Ovary (tissue), 9 donors: ENCODE results near the gene CDH22. TPM values are rescaled to one million over a fixed set of nuclear protein-coding genes. Genes with fewer than 3 reads are reported as not detected.

Source experiments
- DNase-seq, 5 donors: peaks; one replicate each; pipeline ENCODE4 v3.0.0-alpha.2; 2019 to 2020
- H3K27ac ChIP-seq, 2 donors: fragments of 200-600 bp; one replicate each; pipeline versions ENCODE4 v1.5.1 to v1.8.0; 2019 to 2022
- H3K27me3 ChIP-seq: fragments of 200-600 bp; one replicate; pipeline ENCODE4 v1.8.0; 2022
- H3K36me3 ChIP-seq: fragments of 200-600 bp; sonication (generic); one replicate; pipeline ENCODE4 v1.5.1; 2019
- H3K4me1 ChIP-seq: one replicate; pipeline ENCODE4 v1.8.1; 2013; ENCODE audit warnings: mild to moderate bottlenecking, moderate library complexity; ENCODE audit not compliant: insufficient read depth
- H3K4me3 ChIP-seq: fragments of 200-600 bp; sonication (generic); one replicate; pipeline ENCODE4 v1.5.1; 2017
- H3K9me3 ChIP-seq, 2 donors: fragments of 200-600 bp in 1 of 2; sonication (generic) in 1 of 2; one replicate each; pipeline versions ENCODE4 v1.5.1 to v1.8.1; 2013 to 2019; ENCODE audit warnings: mild to moderate bottlenecking in 1 of 2, moderate library complexity in 1 of 2
- CTCF ChIP-seq, 3 donors: fragments of 450-650 bp in 2 of 3; fragments of 200-600 bp in 1 of 3; IDR thresholded peaks; one replicate each; pipeline versions ENCODE4 v1.5.1 to v1.8.0; 2016 to 2022; ENCODE audit warnings: antibody characterized with exemption in 3 of 3, mild to moderate bottlenecking in 1 of 3
- EP300 ChIP-seq: sonication (generic); formaldehyde crosslinking; IDR thresholded peaks from one replicate; pipeline ENCODE4 v1.6.1; 2017; ENCODE audit warnings: antibody characterized with exemption
- POLR2A ChIP-seq: fragments of 450-650 bp; IDR thresholded peaks from one replicate; pipeline ENCODE4 v1.6.1; 2017; ENCODE audit warnings: antibody characterized with exemption, mild to moderate bottlenecking, moderate library complexity
- WGBS, 3 donors: extraction: QIAGEN DNeasy Blood & Tissue Kit in 1 of 3; methylation state at CpG; one replicate each; pipeline versions ENCODE4 v1.1.5 to v1.1.7; 2013 to 2017; 5-methylcytosine and 5-hydroxymethylcytosine counted together
- intact Hi-C, 4 donors: fragments of 100-400 bp; cut with DNase I; formaldehyde crosslinking; loops; one replicate each; pipeline versions ENCODE4 v1.11.0 to v1.15.1; 2022 to 2023
- polyA plus RNA-seq, 2 donors: library from polyadenylated mRNA; stranded (reverse); fragments of 200-250 nt in 1 of 2; fragments of 350-450 nt in 1 of 2; fragmentation: Illumina TruSeq in 1 of 2; extraction: RNeasy Lipid Tissue Mini Kit (QIAGEN cat#74804) in 1 of 2; gene quantifications; one replicate each; pipeline ENCODE4 v1.2.3, GENCODE V29; 2013 to 2014
- total RNA-seq, 7 donors: library from RNA; depleted of rRNA in 2 of 7; stranded (reverse); fragments of >200 nt in 2 of 7; fragmentation: NEBNext Ultra II Directional in 3 of 7; extraction: Animal tissue kit (Norgen Biotek cat#: 25700) in 3 of 7; gene quantifications; one replicate each; pipeline versions ENCODE4 v1.1.0 to v1.2.4, GENCODE V29; 2016 to 2023
- donor health status: DM: no; HTN: no; CAD: no; lungs with moderate emphysema.
- donor health status: DM: no; HTN: no; CAD: no.
- donor health status: Bipolar disorder and iron deficiency.
- donor health status: DM: yes; HTN: yes; CAD: no.
- donor health status: DM: no; HTN: no; CAD: no.
- donor health status: DM: yes; HTN: yes; CAD: no.

CDH22 gene
- total and polyA plus RNA-seq, 9 donors: 0.10 to 1.5 (median 0.36) TPM

GRCh38 chr20:46304852-46305251 lies 3.4 kb downstream of the CDH22 start:
- H3K4me1 ChIP-seq: no peaks in the 10 kb centered on the region
- H3K4me3 ChIP-seq: no peak overlapping the region
- 56 to 68% (median 58%) methylated on average over 3 of the region's 3 CpGs for WGBS, 3 donors
- H3K27me3 ChIP-seq: no peaks in the 10 kb centered on the region
- no peak for DNase-seq
- intact Hi-C loops: loop anchor here in 3 of 4 donors (5.0 to 10.0 kb wide), 3 partner anchors 163 to 173 kb away; no protein-coding TSS in a partner anchor
- H3K27ac ChIP-seq: no peak overlapping the region
- no peaks in the 10 kb centered on the region for H3K9me3 ChIP-seq
- H3K36me3 ChIP-seq: no peaks in the 10 kb centered on the region
- TF ChIP-seq POLR2A (no peak), EP300 (no peak), CTCF (IDR thresholded peaks at IDR 0.05) (no peak)

GRCh38 chr20:46304361-46304760 lies 3.9 kb downstream of the CDH22 start:
- Histone ChIP-seq H3K9me3 (no peaks in the 10 kb centered on the region), H3K4me3 (no peak overlapping the region), H3K27ac (no peak overlapping the region), H3K4me1 (no peaks in the 10 kb centered on the region), H3K27me3 (no peaks in the 10 kb centered on the region), H3K36me3 (no peaks in the 10 kb centered on the region)
- no peak for DNase-seq
- intact Hi-C loops: loop anchor here in 1 of 4 donors (10.0 kb wide), 1 partner anchor 170 kb away; no protein-coding TSS in a partner anchor
- 74 to 85% (median 77%) methylated on average over 4 of the region's 4 CpGs for WGBS, 3 donors
- no peak for TF ChIP-seq CTCF (IDR thresholded peaks at IDR 0.05)
- TF ChIP-seq EP300: no peak
- no peak for TF ChIP-seq POLR2A

- intact Hi-C loops: loop anchor here in 1 of 4 donors (10.0 kb wide), 1 partner anchor 169 kb away; no protein-coding TSS in a partner anchor
Measured at GRCh38 chr20:46303176-46303956, 4.9 kb downstream of the CDH22 start.

GRCh38 chr20:46302106-46302505 lies 6.2 kb downstream of the CDH22 start:
- intact Hi-C loops: loop anchor here in 1 of 4 donors (10.0 kb wide), 1 partner anchor 167 kb away; no protein-coding TSS in a partner anchor
- H3K36me3 ChIP-seq: no peaks in the 10 kb centered on the region
- H3K4me1 ChIP-seq: no peaks in the 10 kb centered on the region
- WGBS, 3 donors: 79 to 88% (median 86%) methylated on average over 5 of the region's 5 CpGs
- no peak overlapping the region for H3K4me3 ChIP-seq
- DNase-seq: no peak
- H3K27me3 ChIP-seq: no peaks in the 10 kb centered on the region
- no peak overlapping the region for H3K27ac ChIP-seq
- no peaks in the 10 kb centered on the region for H3K9me3 ChIP-seq
- no peak for TF ChIP-seq EP300
- no peak for TF ChIP-seq POLR2A
- TF ChIP-seq CTCF (IDR thresholded peaks at IDR 0.05): no peak

More at GRCh38 chr20:46303176-46303956, 4.9 kb downstream of the CDH22 start:
- Histone ChIP-seq H3K4me3 (no peak overlapping the region), H3K4me1 (no peaks in the 10 kb centered on the region), H3K36me3 (no peaks in the 10 kb centered on the region), H3K27ac (no peak overlapping the region), H3K27me3 (no peaks in the 10 kb centered on the region), H3K9me3 (no peaks in the 10 kb centered on the region)
- TF ChIP-seq POLR2A: no peak
- DNase-seq: no peak
- WGBS, 3 donors: 60 to 71% (median 63%) methylated on average over 11 of the region's 11 CpGs

- intact Hi-C loops: loop anchor here in 1 of 4 donors (10.0 kb wide), 1 partner anchor 165 kb away; no protein-coding TSS in a partner anchor
- 75 to 84% (median 81%) methylated on average over 12 of the region's 12 CpGs for WGBS, 3 donors
- Histone ChIP-seq H3K4me1 (no peaks in the 10 kb centered on the region), H3K4me3 (no peak overlapping the region), H3K9me3 (no peaks in the 10 kb centered on the region), H3K27ac (no peak overlapping the region), H3K27me3 (no peaks in the 10 kb centered on the region), H3K36me3 (no peaks in the 10 kb centered on the region)
- no peak for DNase-seq
- TF ChIP-seq EP300 (no peak), CTCF (IDR thresholded peaks at IDR 0.05) (no peak), POLR2A (no peak)
Measured at GRCh38 chr20:46300281-46300680, 8.0 kb downstream of the CDH22 start.
